ENCODE measurements around the gene IFI27L1.

The IFI27L1 gene

DNA sequence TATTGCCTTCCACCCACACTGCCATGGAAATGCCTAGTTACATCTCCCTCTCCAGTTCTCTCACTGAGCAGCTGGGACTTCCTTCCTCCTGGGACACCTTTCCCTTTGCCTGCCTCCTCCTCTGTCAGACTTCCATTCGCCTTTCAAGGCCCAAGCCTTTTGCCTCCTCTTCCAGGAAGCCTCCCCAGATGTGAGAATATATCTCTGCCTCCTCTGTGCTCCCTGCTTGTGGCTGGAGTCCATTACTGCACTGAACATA lies 45.2 kb downstream of the IFI27L1 start:
- Histone ChIP-seq H2AFZ (ENCODE audit: insufficient read depth, low read length, poor library complexity) (no peak overlapping the region), H4K8ac (ENCODE audit: low read depth, low read length) (no peak overlapping the region), H3K4me1 (ENCODE audit: control insufficient read depth in 1 of 2, insufficient read depth in 2 of 2, low read length in 2 of 2) (no peaks in the 10 kb centered on the region), H4K91ac (ENCODE audit: low read depth, low read length) (no peak overlapping the region), H3K9ac (ENCODE audit: low read length) (no peak overlapping the region), H4K12ac (ENCODE audit: low read depth, low read length) (no peak overlapping the region), H3K27me3 (ENCODE audit: insufficient read depth, low read length) (no peaks in the 10 kb centered on the region), H2BK5ac (ENCODE audit: low read depth, low read length, poor library complexity) (no peak overlapping the region), H3K27ac (ENCODE audit: low read depth, low read length) (no peak overlapping the region), H3K23ac (ENCODE audit: low read length) (no peak overlapping the region), H3K79me2 (ENCODE audit: control insufficient read depth, insufficient read depth, low read length, poor library complexity) (no peaks in the 10 kb centered on the region), H2BK120ac (ENCODE audit: insufficient read depth, low read length, poor library complexity) (no peak overlapping the region), H3K79me1 (ENCODE audit: low read length) (no peaks in the 10 kb centered on the region), H3K36me3 (ENCODE audit: control insufficient read depth in 1 of 2, insufficient read depth in 2 of 2, low read length in 2 of 2) (no peaks in the 10 kb centered on the region), H3K4me2 (ENCODE audit: low read length) (no peak overlapping the region), H3K14ac (ENCODE audit: low read length) (no peak overlapping the region), H3K9me3 (ENCODE audit: insufficient read depth, low read depth, low read length) (no peaks in the 10 kb centered on the region), H2AK5ac (ENCODE audit: low read length) (no peak overlapping the region), H3K4ac (ENCODE audit: low read depth, low read length) (no peak overlapping the region), H2BK12ac (ENCODE audit: low read length) (no peak overlapping the region), H3K18ac (ENCODE audit: low read length) (no peak overlapping the region), H3K4me3 (ENCODE audit: low read depth, low read length) (no peak overlapping the region)
- no peak for DNase-seq
- no CpG with 5 or more reads among the region's 1 CpG for WGBS (ENCODE audit: extremely low coverage, insufficient coverage, insufficient read length)

DNA sequence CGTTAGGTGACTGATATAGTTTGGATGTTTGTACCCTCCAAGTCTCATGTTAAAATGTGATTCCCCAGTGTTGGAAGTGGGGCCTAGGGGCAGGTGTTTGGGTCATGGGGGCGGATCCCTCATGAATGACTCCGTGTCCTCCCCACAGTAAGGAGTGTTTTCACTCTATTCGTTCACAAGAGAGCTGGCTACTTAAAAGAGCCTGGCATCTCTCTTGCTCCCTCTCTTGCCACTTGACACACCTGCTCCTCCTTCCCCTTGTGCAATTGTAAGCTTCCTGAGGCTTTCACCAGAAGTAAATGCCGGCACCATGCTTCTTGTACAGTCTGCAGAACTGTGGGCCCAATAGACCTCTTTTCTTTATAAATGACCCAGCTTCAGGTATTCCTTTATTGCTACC lies 45.7 kb downstream of the IFI27L1 start:
- Histone ChIP-seq H4K12ac (ENCODE audit: low read depth, low read length) (no peak overlapping the region), H3K36me3 (ENCODE audit: control insufficient read depth in 1 of 2, insufficient read depth in 2 of 2, low read length in 2 of 2) (no peaks in the 10 kb centered on the region), H3K9me3 (ENCODE audit: insufficient read depth, low read depth, low read length) (no peaks in the 10 kb centered on the region), H2BK12ac (ENCODE audit: low read length) (no peak overlapping the region), H3K79me1 (ENCODE audit: low read length) (no peaks in the 10 kb centered on the region), H3K9ac (ENCODE audit: low read length) (no peak overlapping the region), H3K27me3 (ENCODE audit: insufficient read depth, low read length) (no peaks in the 10 kb centered on the region), H3K4me2 (ENCODE audit: low read length) (no peak overlapping the region), H3K4ac (ENCODE audit: low read depth, low read length) (no peak overlapping the region), H2BK5ac (ENCODE audit: low read depth, low read length, poor library complexity) (no peak overlapping the region), H3K4me1 (ENCODE audit: control insufficient read depth in 1 of 2, insufficient read depth in 2 of 2, low read length in 2 of 2) (no peaks in the 10 kb centered on the region), H3K79me2 (ENCODE audit: control insufficient read depth, insufficient read depth, low read length, poor library complexity) (no peaks in the 10 kb centered on the region), H3K14ac (ENCODE audit: low read length) (no peak overlapping the region), H2AFZ (ENCODE audit: insufficient read depth, low read length, poor library complexity) (no peak overlapping the region), H2AK5ac (ENCODE audit: low read length) (no peak overlapping the region), H3K4me3 (ENCODE audit: low read depth, low read length) (no peak overlapping the region), H4K8ac (ENCODE audit: low read depth, low read length) (no peak overlapping the region), H3K23ac (ENCODE audit: low read length) (no peak overlapping the region), H2BK120ac (ENCODE audit: insufficient read depth, low read length, poor library complexity) (no peak overlapping the region), H3K27ac (ENCODE audit: low read depth, low read length) (no peak overlapping the region), H4K91ac (ENCODE audit: low read depth, low read length) (no peak overlapping the region), H3K18ac (ENCODE audit: low read length) (no peak overlapping the region)
- WGBS (ENCODE audit: extremely low coverage, insufficient coverage, insufficient read length), result no CpG with 5 or more reads among the region's 5 CpGs
- no peak for DNase-seq

DNA sequence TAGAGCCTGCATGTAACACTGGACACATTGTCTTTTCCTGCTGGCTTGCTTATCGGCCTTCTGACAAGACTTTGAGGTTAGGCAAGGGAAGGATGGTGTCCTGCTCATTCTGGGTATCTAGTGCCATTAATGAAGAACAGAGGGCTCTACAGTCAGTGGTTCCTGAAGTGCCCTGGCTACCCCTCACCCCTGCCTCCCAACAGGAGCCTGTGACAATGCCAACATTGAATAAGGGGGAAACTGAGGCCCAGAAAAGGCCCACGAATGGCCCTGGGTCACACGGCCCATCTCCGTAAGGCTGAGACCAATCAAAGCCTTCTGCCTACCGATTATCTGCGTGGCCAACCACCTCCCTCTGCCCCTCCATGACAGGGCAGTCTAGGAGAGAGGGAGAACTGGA lies 46.2 kb downstream of the IFI27L1 start:
- no peak overlapping the region for H3K4me2 ChIP-seq (ENCODE audit: low read length)
- no peak overlapping the region for H4K8ac ChIP-seq (ENCODE audit: low read depth, low read length)

DNA sequence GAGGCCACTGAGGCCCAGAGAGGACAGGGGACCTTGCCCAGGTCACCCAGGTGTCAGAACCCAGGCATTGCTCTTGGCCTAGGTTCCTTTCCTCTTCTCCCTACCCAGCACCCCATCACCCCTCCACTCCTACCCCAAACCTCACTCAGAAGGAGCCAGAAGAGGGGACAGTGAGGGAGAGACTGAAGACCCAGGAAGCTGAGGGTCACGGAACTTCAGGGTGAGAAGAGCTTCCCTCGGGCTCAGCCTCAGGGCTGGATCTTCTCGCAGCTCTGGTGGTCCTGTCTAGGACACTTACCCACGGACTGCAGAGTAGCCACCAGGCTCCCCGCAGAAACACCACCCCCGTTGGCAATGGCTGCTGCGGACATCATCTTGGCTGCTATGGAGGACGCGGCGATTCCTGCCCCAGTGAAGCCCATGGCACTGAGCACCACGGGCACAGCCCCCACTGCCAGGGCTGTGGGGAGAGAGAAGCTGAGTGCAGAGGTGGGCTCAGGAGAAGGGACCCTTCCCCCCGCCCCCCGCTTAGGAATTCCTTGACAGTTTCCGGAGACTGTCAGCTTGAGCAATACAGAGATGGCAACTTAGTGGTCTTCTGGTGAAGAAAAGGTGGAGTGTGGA lies 47.2 kb downstream of the IFI27L1 start:
- no peak overlapping the region for H3K18ac ChIP-seq (ENCODE audit: low read length)
- no CpG with 5 or more reads among the region's 14 CpGs for WGBS (ENCODE audit: extremely low coverage, insufficient coverage, insufficient read length)
- no peak overlapping the region for H3K23ac ChIP-seq (ENCODE audit: low read length)
- no peaks in the 10 kb centered on the region for H3K27me3 ChIP-seq (ENCODE audit: insufficient read depth, low read length)
- no peaks in the 10 kb centered on the region for H3K36me3 ChIP-seq (ENCODE audit: control insufficient read depth in 1 of 2, insufficient read depth in 2 of 2, low read length in 2 of 2)
- H3K4me1 ChIP-seq (ENCODE audit: control insufficient read depth in 1 of 2, insufficient read depth in 2 of 2, low read length in 2 of 2), result no peaks in the 10 kb centered on the region
- H3K27ac ChIP-seq (ENCODE audit: low read depth, low read length), result no peak overlapping the region
- no peak overlapping the region for H2BK12ac ChIP-seq (ENCODE audit: low read length)
- no peak overlapping the region for H2BK5ac ChIP-seq (ENCODE audit: low read depth, low read length, poor library complexity)
- H2BK120ac ChIP-seq (ENCODE audit: insufficient read depth, low read length, poor library complexity), result no peak overlapping the region
- H2AFZ ChIP-seq (ENCODE audit: insufficient read depth, low read length, poor library complexity), result no peak overlapping the region
- H3K4me3 ChIP-seq (ENCODE audit: low read depth, low read length), result no peak overlapping the region
- H4K8ac ChIP-seq (ENCODE audit: low read depth, low read length), result no peak overlapping the region
- no peak overlapping the region for H3K14ac ChIP-seq (ENCODE audit: low read length)
- no peak overlapping the region for H3K9ac ChIP-seq (ENCODE audit: low read length)
- no peaks in the 10 kb centered on the region for H3K79me1 ChIP-seq (ENCODE audit: low read length)
- H3K4me2 ChIP-seq (ENCODE audit: low read length), result no peak overlapping the region
- H3K79me2 ChIP-seq (ENCODE audit: control insufficient read depth, insufficient read depth, low read length, poor library complexity), result no peaks in the 10 kb centered on the region
- no peak overlapping the region for H2AK5ac ChIP-seq (ENCODE audit: low read length)
- H4K12ac ChIP-seq (ENCODE audit: low read depth, low read length), result no peak overlapping the region
- no peaks in the 10 kb centered on the region for H3K9me3 ChIP-seq (ENCODE audit: insufficient read depth, low read depth, low read length)
- no peak overlapping the region for H4K91ac ChIP-seq (ENCODE audit: low read depth, low read length)
- no peak for DNase-seq
- H3K4ac ChIP-seq (ENCODE audit: low read depth, low read length), result no peak overlapping the region

More for the DNA sequence above, 46.2 kb downstream of the IFI27L1 start:
- Histone ChIP-seq H2AFZ (ENCODE audit: insufficient read depth, low read length, poor library complexity) (no peak overlapping the region), H2BK120ac (ENCODE audit: insufficient read depth, low read length, poor library complexity) (no peak overlapping the region), H3K4me1 (ENCODE audit: control insufficient read depth in 1 of 2, insufficient read depth in 2 of 2, low read length in 2 of 2) (no peaks in the 10 kb centered on the region), H2AK5ac (ENCODE audit: low read length) (no peak overlapping the region), H3K9ac (ENCODE audit: low read length) (no peak overlapping the region), H3K4me3 (ENCODE audit: low read depth, low read length) (no peak overlapping the region), H3K27ac (ENCODE audit: low read depth, low read length) (no peak overlapping the region), H3K79me2 (ENCODE audit: control insufficient read depth, insufficient read depth, low read length, poor library complexity) (no peaks in the 10 kb centered on the region), H3K36me3 (ENCODE audit: control insufficient read depth in 1 of 2, insufficient read depth in 2 of 2, low read length in 2 of 2) (no peaks in the 10 kb centered on the region), H3K4ac (ENCODE audit: low read depth, low read length) (no peak overlapping the region), H3K9me3 (ENCODE audit: insufficient read depth, low read depth, low read length) (no peaks in the 10 kb centered on the region), H4K12ac (ENCODE audit: low read depth, low read length) (no peak overlapping the region), H3K18ac (ENCODE audit: low read length) (no peak overlapping the region), H4K91ac (ENCODE audit: low read depth, low read length) (no peak overlapping the region), H3K27me3 (ENCODE audit: insufficient read depth, low read length) (no peaks in the 10 kb centered on the region), H3K79me1 (ENCODE audit: low read length) (no peaks in the 10 kb centered on the region), H2BK5ac (ENCODE audit: low read depth, low read length, poor library complexity) (no peak overlapping the region), H3K14ac (ENCODE audit: low read length) (no peak overlapping the region), H3K23ac (ENCODE audit: low read length) (no peak overlapping the region), H2BK12ac (ENCODE audit: low read length) (no peak overlapping the region)
- WGBS (ENCODE audit: extremely low coverage, insufficient coverage, insufficient read length), result no CpG with 5 or more reads among the region's 6 CpGs
- DNase-seq, result no peak

Data from trophoblast cell (in vitro differentiated cells and primary cell).